GM19455 (cell line): ENCODE measurements around the gene RPS2.
"Not testable (repeated sequence)": the region's sequence is repeated elsewhere in the genome, so short reads cannot be mapped to it uniquely, and the experiment has no call there.

Experiments used
- ATAC-seq: cut with Tn5 transposase; IDR thresholded peaks from one replicate; pipeline ENCODE4 v1.9.1; 2021; ENCODE audit not compliant: unreplicated experiment

Gene RPS2

DNA sequence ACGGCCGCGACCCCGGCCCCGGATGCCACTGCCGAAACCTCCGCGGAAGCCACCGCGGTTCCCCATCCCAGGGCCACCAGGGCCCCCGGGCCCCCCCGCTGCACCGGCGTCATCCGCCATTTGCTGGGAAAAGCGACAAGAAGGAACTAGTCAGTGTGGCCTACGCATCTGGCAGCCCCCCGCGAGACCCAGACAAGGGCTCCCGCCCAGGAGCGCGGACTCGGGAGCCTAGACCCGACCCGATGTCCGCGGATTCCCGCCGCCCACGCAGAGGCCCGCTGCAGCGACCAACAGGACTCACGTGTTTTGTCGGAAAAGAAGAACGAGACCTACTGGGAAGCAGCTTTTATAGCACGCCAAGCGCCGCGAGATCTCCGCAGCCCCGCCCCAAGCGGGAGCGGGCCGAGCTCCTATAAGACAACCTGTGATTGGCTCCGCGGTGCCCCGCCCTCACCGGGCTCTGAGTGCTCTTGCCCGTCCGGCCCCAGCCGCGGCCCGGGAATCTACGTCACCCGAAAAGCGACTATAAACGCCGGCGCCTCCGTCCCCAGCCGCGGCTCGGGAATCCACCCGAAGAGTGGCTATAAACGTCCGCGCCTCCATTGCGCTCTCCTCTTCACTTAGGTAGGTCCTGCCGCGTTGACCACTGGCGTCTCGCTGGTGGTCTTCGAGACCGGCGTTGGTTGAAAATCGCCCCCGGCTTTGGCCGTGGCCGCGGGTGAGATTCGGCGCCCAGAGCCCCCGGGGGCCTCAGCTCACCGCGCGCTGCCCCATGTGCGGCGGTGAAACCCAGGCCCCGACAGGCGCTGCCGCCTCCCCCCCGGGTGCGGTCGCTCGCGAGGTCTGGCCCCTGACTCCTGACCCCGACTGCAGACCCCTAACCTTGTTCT lies at the start of gene RPS2:
Gene RPS2 (minus strand): TSS at position 321 of the 890 bp plus-strand sequence. CDS start 201 bp downstream, at position 120.
- peak; percentile 68 for ATAC-seq

DNA sequence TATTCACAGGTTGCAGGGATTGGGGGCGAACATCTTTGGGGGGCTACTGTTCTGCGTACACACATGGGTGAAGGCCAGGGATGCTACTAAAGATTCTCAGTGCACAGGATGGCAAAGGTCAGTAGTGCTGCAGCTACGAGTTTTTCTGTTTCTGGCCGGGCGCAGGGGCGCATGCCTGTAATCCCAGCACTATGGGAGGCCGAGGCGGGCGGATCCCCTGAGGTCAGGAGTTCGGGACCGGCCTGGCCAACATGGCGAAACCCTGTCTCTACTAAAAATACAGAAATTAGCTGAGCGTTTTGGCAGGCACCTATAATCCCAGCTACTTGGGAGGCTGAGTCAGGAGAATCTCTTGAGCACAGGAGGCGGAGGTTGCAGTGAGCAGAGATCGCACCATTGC lies 48.9 kb upstream of the RPS2 start:
- ATAC-seq = no peak

DNA sequence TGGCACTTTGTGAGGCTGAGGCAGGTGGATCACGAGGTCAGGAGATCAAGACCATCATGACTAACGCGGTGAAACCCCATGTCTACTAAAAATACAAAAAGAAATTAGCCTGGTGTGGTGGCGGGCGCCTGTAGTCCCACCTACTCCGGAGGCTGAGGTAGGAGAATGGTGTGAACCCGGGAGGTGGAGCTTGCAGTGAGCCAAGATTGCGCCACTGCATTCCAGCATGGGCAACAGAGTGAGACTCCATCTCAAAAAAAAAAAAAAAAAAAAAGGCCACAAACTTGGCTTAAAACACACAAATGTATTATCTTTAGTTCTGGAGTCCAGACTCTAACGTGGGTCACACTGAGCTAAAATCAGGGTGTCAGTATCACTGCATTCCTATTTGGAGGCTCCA lies 47.1 kb upstream of the RPS2 start:
- not testable (repeated sequence) for ATAC-seq

DNA sequence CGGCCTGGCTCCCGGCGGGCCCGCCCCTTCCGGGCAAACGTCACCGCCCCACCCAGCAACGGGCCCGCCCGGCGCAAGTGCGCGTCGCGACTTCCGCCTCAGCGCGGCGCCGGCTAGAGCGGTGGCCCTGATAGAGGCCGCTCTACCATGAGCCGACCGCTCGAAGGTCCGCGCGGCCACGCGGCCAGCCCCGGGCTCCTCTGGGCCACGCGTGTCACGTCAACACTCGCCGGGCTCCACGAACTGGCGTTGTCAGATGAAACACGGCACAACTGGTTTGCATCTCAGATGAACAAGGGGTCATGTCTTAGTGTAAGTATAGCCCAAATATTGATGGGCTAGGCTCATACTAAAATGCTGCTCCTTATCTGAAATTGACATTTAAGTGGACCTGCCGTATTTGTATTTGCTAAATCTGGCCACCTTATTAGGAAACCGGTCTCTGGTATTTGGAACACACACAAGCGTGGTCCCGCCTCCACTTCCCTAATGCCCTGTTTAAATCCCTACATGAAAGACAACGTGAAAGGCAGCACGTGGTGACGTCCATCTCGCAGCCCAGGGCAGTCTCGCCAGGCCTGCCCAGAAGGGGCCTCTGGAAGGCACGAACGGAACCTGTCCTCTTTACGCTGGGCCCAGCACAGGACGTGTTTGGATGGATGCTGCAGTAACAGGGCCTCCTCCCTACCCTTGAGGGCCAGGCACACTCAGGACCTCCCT lies 45.3 kb upstream of the RPS2 start, which contains the start of gene ZNF598:
Gene ZNF598 (minus strand): TSS at position 31 of the 720 bp plus-strand sequence.
- ATAC-seq = peak; percentile 76

- ATAC-seq = peak; percentile 53
Measured at GRCh38 chr16:2009164-2009711, 44.6 kb upstream of the RPS2 start.

DNA sequence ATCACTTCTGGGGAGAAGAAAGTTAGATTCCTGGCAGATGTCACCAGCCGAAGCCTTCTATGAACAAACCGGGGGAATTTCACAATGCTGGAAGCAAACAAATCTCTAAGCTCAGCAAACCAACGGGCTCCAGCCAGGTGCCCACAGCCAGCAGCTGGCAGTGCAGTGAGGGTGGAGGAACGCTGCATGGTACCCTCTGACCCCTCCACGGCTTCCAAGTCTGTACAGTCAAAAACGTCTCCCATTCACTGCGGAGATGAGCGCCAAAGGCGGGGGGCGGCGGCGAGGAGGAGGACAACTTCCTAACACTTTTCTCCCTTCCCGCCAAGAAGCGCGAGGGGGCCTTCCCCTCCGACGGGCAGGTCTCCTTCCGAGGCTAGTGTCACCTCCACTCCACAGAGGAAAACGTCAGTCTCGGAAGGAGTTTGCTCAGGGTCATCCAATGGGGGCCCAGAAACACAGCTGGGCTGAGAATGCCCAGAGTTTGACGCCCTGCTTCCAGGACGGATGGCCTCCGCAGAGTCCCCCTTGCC lies 44.1 kb upstream of the RPS2 start:
- ATAC-seq = no peak

DNA sequence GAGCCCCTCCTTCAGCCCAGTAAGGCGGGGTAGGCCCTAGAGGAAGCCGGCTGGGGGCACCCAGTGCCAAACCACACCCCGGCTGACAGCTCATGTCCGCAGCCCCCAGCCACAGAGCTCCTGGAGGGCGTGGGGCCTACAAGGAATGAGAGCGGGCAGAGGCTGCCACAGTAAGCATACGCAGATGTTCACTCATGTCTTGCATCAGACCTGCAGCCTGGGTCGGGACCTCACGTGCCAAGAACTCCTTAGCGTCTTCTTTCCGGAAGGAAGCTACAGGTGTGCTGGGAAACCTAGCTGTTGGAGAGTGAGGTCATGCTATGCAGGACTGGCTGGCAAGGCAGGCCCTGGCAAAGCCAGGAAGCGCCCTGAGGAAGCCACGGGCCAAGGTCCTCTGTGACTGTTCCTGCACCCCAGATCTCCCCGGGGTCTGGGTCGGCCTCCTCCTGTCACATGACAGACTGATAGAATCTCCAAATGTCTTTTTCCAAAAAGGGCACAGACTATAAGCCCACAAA lies 43.4 kb upstream of the RPS2 start:
- no peak for ATAC-seq

GRCh38 chr16:2007081-2007836 lies 42.6 kb upstream of the RPS2 start:
- no peak for ATAC-seq

GRCh38 chr16:2006317-2006716 lies 41.7 kb upstream of the RPS2 start:
- ATAC-seq = no peak

DNA sequence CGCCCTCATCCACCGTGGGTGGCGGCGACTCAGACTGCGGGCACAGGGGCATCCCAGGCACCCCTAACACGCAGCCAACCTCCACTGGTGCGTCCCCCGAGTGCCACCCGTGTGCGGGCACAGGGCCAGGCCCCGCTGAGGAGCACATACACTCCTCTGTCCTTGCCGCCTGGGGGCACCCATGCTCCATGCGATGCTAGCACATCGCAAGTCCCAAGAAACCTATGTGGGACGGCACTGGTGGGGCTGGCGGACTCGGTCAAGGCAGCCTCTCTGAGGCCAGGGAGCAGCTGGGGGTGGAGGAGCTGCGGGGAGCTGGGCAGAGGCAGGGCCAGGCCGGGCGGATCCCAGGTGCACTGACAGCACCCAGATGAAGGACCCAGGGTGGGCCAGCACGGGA lies 41.0 kb upstream of the RPS2 start:
- no peak for ATAC-seq

- no peak for ATAC-seq
Measured at GRCh38 chr16:2004795-2005517, 40.3 kb upstream of the RPS2 start.

GRCh38 chr16:2003827-2004641 lies 39.4 kb upstream of the RPS2 start:
- no peak for ATAC-seq

GRCh38 chr16:2003231-2003826 lies 38.7 kb upstream of the RPS2 start:
- ATAC-seq = no peak

- ATAC-seq = no peak
Measured at GRCh38 chr16:2002406-2003230, 38.0 kb upstream of the RPS2 start.

DNA sequence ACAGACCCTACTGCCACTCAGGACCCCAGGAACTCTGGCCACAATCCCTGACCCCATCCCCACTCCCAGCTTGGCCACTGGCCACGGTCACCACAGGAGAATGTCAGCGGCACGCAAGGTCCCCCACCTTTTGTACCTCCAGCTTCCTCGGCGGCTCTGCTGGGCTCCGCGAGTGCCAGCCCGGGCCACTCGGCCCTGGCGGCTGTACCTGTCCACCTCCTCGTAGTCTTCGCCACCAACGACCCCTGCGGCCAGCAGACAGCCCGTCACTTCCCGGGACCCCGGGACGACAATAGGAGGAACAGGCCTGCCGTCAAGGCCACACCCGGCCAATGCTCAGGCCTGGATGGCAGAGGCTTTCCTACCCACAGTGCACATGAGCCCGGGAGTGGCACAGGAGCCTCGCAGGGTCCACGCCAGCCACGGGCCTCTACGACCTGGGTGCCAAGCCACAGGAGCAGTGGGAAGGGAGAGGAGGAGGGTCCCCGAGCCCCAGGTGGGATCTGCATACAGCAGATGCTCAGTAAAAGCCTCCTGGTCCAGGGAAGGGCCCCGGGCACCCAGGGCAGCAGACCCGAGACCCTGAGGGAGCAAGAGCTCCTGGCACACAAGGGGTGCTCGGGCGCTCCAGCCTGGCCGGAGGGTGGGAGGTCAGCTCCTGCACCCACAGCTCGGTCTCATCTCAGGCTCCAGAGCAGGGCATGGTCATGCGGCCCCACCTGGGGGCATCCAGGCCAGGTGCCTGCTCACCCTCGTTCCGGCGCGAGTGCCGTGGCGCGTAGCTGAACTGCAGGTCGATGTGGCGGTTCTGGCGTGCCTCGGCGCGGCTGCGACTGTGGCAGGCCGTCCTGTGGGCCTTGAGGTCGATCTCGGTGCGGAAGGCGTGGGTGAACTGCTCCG lies 37.1 kb upstream of the RPS2 start:
- no peak for ATAC-seq

DNA sequence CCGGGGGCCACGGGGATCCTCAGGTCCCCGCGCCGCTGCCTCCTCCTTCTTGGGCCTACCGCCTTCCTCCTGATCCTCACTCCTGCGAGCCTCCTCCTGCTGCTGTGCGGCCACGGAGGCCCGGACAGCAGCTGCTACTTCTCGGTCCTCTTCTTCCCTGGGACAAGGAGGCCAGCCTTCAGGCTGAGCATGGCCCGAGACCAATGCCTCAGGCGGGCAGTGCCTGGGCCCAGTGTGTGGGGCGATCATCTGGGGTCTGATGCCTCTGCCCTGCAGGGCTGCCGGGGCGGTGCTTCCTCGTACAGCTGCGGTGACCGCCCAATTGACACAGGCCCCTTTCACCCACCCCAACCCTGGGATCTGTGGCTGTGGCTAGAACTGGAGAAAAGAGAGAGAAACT lies 36.4 kb upstream of the RPS2 start:
- ATAC-seq = no peak
